Myometrial cell (primary cell): ENCODE results near the gene MRPS35. TPM values are rescaled to one million over a fixed set of nuclear protein-coding genes. Genes with fewer than 3 reads are reported as not detected.

Experiments
- total RNA-seq: library from RNA; depleted of rRNA; stranded (reverse); fragments of >200 nt; gene quantifications from 2 replicates; pipeline ENCODE4 v1.2.3, GENCODE V29; 2015

Gene MRPS35
- total RNA-seq, result 37.5 and 65.6 TPM in 2 replicates

DNA sequence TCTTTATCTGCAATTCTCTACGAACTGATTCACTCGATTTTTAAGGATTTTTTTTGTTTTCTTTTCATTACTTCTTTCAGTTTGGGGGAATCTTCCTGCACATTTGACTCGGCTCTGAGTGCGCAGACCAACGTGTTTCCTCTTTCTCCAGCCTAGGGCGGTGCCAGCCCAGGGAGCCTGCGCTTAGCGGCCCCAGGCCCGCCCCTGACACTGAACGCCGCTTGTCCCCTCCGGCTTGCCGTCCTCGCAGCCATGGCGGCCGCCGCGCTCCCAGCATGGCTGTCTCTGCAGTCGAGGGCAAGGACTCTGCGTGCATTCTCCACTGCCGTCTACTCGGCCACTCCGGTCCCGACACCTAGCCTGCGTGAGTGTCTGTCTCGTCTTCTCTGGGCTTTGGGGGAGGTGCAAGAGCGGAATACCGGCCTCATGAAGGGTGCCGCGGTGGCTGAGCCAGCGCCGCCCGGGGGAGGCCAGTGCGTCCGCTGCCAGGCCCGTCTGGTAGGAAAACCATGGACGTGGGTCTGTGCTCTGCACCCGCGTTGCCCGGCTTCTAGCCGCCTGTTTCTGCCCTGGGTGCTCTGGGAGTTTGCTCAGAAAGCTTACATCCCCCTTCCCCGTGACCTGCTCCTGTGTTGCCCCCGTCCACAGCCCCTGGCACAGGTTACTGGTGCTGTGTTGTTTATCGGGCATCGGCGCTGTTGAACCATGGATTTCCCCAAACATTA lies at the start of gene MRPS35:
MRPS35 (plus strand) TSS at position 241 of the 725 bp plus-strand sequence; CDS start at position 253, 12 bp downstream.

DNA sequence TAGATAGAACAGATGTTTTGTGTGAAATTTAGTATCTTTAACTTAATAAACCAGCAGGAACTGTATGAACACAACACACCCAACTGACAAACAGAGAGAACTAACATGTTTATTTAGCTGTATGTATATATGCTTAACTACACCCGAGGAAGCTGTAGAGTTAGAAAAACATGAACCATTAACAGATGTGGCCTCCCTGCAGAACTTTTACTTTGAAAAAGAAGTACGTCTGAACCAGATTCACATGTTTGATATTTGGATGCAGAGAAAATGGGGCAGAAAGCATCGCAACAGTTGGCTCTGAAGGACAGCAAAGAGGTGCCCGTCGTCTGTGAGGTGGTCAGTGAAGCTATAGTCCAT lies 14.4 kb upstream of the MRPS35 start, which contains the start of gene REP15:
REP15 (plus strand) TSS at position 155 of the 360 bp plus-strand sequence; CDS start at position 271, 116 bp downstream.

DNA sequence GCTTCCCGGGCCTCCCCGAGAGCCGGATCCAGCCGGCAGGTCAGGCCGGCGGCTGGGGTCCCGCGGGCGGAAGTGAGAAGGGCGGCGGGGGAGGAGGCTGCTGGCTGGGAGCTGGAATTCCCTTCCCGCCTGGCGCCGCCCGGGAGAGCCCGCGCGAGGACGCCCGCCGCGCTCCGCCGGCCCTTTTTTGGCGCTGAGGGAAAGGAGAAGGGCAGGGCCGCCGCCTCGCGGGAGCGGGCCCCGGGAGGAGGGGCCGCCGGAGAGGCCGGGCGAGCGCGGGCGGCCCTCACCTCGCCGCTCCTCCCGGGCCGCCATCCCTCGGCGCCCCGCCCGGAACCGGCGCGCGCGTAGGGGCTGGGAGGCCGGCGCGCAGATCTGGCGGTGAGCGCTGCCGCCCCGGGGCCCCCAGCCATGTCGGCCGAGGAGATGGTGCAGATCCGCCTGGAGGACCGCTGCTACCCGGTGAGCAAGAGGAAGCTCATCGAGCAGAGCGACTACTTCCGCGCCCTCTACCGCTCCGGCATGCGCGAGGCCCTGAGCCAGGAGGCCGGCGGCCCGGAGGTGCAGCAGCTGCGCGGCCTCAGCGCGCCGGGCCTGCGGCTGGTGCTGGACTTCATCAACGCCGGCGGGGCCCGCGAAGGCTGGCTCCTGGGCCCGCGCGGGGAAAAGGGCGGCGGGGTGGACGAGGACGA lies 69.4 kb downstream of the MRPS35 start, which contains the start of the genes KLHL42 and MANSC4:
KLHL42 (plus strand) TSS at position 314 of the 692 bp plus-strand sequence; CDS start at position 412, 98 bp downstream.
MANSC4 (minus strand) TSS at position 317 of the 692 bp plus-strand sequence. CDS start 8,960 bp downstream, outside the sequence.

Other genes with a start within 250 kb of the MRPS35 start
- 69.2 and 79.4 TPM in 2 replicates for gene PPFIBP1, start 186.6 kb upstream of the MRPS35 start, total RNA-seq
- 0.29 and 1.4 TPM in 2 replicates for gene REP15, start 14.4 kb upstream of the MRPS35 start, total RNA-seq
- 13.8 and 15.9 TPM in 2 replicates for gene KLHL42, start 69.4 kb downstream of the MRPS35 start, total RNA-seq
- gene MANSC4, start 69.4 kb downstream of the MRPS35 start, total RNA-seq, result not detected in 2 replicates